Astrocyte (in vitro differentiated cells and primary cell): ENCODE results near the gene GNS.

ENCODE experiments used
- EZH2 ChIP-seq: IDR thresholded peaks from 2 replicates; pipeline ENCODE4 v1.6.1; 2012; ENCODE audit warnings: mild to moderate bottlenecking, low read length, inconsistent platforms; ENCODE audit not compliant: insufficient read depth
- TF ChIP-seq, protein P1 (sequence below): IDR thresholded peaks from 2 replicates; pipeline ENCODE4 v1.5.1; 2011; ENCODE audit warnings: low read depth, mild to moderate bottlenecking, inconsistent platforms, low read length, moderate library complexity; ENCODE audit not compliant: insufficient read depth

- no peak for TF ChIP-seq EZH2
- TF ChIP-seq, protein P1, sequence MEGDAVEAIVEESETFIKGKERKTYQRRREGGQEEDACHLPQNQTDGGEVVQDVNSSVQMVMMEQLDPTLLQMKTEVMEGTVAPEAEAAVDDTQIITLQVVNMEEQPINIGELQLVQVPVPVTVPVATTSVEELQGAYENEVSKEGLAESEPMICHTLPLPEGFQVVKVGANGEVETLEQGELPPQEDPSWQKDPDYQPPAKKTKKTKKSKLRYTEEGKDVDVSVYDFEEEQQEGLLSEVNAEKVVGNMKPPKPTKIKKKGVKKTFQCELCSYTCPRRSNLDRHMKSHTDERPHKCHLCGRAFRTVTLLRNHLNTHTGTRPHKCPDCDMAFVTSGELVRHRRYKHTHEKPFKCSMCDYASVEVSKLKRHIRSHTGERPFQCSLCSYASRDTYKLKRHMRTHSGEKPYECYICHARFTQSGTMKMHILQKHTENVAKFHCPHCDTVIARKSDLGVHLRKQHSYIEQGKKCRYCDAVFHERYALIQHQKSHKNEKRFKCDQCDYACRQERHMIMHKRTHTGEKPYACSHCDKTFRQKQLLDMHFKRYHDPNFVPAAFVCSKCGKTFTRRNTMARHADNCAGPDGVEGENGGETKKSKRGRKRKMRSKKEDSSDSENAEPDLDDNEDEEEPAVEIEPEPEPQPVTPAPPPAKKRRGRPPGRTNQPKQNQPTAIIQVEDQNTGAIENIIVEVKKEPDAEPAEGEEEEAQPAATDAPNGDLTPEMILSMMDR: no peak
These were observed 21.7 kb downstream of the GNS start for GRCh38 chr12:64737539-64737938.
